ENCODE measurements around the gene SYT7. TPM values are rescaled to one million over a fixed set of nuclear protein-coding genes. Genes with fewer than 3 reads are reported as not detected.

The SYT7 gene
- total RNA-seq, 4 donors from 2014 or later = 1.5 to 7.5 (median 5.1) TPM

- TF ChIP-seq POLR2A (IDR thresholded peaks at IDR 0.05) = no peak
- TF ChIP-seq CTCF (IDR thresholded peaks at IDR 0.05) = no peak
- no peak for DNase-seq (ENCODE audit: low spot score in 2 of 2)
- 37 to 64% methylated on average over 2 of the region's 2 CpGs for WGBS, 2 donors
- no peak overlapping the region for H3K4me3 ChIP-seq (ENCODE audit: low read depth, poor library complexity, severe bottlenecking)
- intact Hi-C loops (cut with DNase I; ENCODE audit: low total_unique reads) = no loop called here
Observed at GRCh38 chr11:61581931-61582330, 1.1 kb upstream of the SYT7 start.

- 1 to 3% methylated on average over 17 to 25 of the region's 60 CpGs for WGBS, 2 donors
- peak overlapping the region; percentile 4 for H3K4me3 ChIP-seq (ENCODE audit: low read depth, poor library complexity, severe bottlenecking)
- no peak for DNase-seq (ENCODE audit: low spot score in 2 of 2)
- no peak for TF ChIP-seq CTCF (IDR thresholded peaks at IDR 0.05)
- no peak for TF ChIP-seq POLR2A (IDR thresholded peaks at IDR 0.05)
- intact Hi-C loops (cut with DNase I; ENCODE audit: low total_unique reads) = no loop called here
Observed at GRCh38 chr11:61580271-61580888, 496 bp downstream of the SYT7 start.

GRCh38 chr11:61579676-61580270, 1.1 kb downstream of the SYT7 start:
- intact Hi-C loops (cut with DNase I; ENCODE audit: low total_unique reads) = no loop called here
- no peak for DNase-seq (ENCODE audit: low spot score in 2 of 2)
- 29 to 32% methylated on average over 14 of the region's 14 CpGs for WGBS, 2 donors

GRCh38 chr11:61578819-61579675, 1.8 kb downstream of the SYT7 start:
- no peak overlapping the region for H3K4me3 ChIP-seq (ENCODE audit: low read depth, poor library complexity, severe bottlenecking)
- intact Hi-C loops (cut with DNase I; ENCODE audit: low total_unique reads) = no loop called here
- TF ChIP-seq CTCF (IDR thresholded peaks at IDR 0.05) (no peak), POLR2A (IDR thresholded peaks at IDR 0.05) (no peak)
- 67 to 76% methylated on average over 15 of the region's 15 CpGs for WGBS, 2 donors
- DNase-seq (ENCODE audit: low spot score in 2 of 2) = no peak

More at GRCh38 chr11:61579676-61580270, 1.1 kb downstream of the SYT7 start:
- H3K4me3 ChIP-seq (ENCODE audit: low read depth, poor library complexity, severe bottlenecking) = peak overlapping the region; percentile 4
- no peak for TF ChIP-seq CTCF (IDR thresholded peaks at IDR 0.05)
- TF ChIP-seq POLR2A (IDR thresholded peaks at IDR 0.05) = no peak

GRCh38 chr11:61577383-61578118, 3.3 kb downstream of the SYT7 start:
- WGBS, 2 donors = 74 to 82% methylated on average over 7 of the region's 7 CpGs
- intact Hi-C loops (cut with DNase I; ENCODE audit: low total_unique reads) = no loop called here
- TF ChIP-seq CTCF (IDR thresholded peaks at IDR 0.05) (no peak), POLR2A (IDR thresholded peaks at IDR 0.05) (no peak)
- no peak overlapping the region for H3K4me3 ChIP-seq (ENCODE audit: low read depth, poor library complexity, severe bottlenecking)
- no peak for DNase-seq (ENCODE audit: low spot score in 2 of 2)

Data from lower leg skin (tissue), 4 donors.